ENCODE data around the gene LRRC27. TPM values are rescaled to one million over a fixed set of nuclear protein-coding genes. Genes with fewer than 3 reads are reported as not detected.
"Not testable (repeated sequence)": the region's sequence is repeated elsewhere in the genome, so short reads cannot be mapped to it uniquely, and the experiment has no call there.

The LRRC27 gene
- total RNA-seq, 1 experiment from 2014 or later: 3.8 TPM

- Histone ChIP-seq H3K36me3 (no peaks in the 10 kb centered on the region), H3K27me3 (replicated peaks) (no peaks in the 10 kb centered on the region), H3K9me3 (replicated peaks) (no peaks in the 10 kb centered on the region), H3K27ac (no peak overlapping the region), H3K4me1 (replicated peaks) (no peaks in the 10 kb centered on the region), H3K4me3 (no peak overlapping the region)
- no peak for DNase-seq (ENCODE audit: low read depth in 1 of 2, low spot score in 2 of 2)
Observed at GRCh38 chr10:132346806-132347205, 14.8 kb downstream of the LRRC27 start.

- Histone ChIP-seq H3K9me3 (replicated peaks) (no peaks in the 10 kb centered on the region), H3K4me3 (no peak overlapping the region), H3K27me3 (replicated peaks) (no peaks in the 10 kb centered on the region), H3K4me1 (replicated peaks) (no peaks in the 10 kb centered on the region), H3K27ac (no peak overlapping the region), H3K36me3 (no peaks in the 10 kb centered on the region)
- no peak for DNase-seq (ENCODE audit: low read depth in 1 of 2, low spot score in 2 of 2)
Observed at GRCh38 chr10:132347211-132347930, 15.4 kb downstream of the LRRC27 start.

DNA sequence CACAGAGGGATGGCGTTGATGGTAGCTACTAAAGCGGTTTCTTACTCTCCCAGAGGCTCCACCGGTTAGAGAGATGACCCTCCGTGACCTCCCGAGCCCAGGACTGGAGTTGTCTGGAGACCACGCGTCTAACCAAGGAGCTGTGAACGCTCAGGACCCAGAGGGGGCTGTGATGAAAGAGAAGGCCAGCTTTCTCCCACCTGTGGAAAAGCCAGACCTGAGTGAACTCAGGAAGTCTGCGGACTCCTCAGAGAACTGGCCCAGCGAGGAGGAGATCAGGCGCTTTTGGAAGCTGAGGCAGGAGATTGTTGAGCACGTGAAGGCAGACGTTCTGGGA lies 15.9 kb downstream of the LRRC27 start:
- Histone ChIP-seq H3K4me3 (no peak overlapping the region), H3K4me1 (replicated peaks) (no peaks in the 10 kb centered on the region), H3K36me3 (no peaks in the 10 kb centered on the region), H3K27ac (no peak overlapping the region), H3K27me3 (replicated peaks) (no peaks in the 10 kb centered on the region), H3K9me3 (replicated peaks) (no peaks in the 10 kb centered on the region)
- no peak for DNase-seq (ENCODE audit: low read depth in 1 of 2, low spot score in 2 of 2)

DNA sequence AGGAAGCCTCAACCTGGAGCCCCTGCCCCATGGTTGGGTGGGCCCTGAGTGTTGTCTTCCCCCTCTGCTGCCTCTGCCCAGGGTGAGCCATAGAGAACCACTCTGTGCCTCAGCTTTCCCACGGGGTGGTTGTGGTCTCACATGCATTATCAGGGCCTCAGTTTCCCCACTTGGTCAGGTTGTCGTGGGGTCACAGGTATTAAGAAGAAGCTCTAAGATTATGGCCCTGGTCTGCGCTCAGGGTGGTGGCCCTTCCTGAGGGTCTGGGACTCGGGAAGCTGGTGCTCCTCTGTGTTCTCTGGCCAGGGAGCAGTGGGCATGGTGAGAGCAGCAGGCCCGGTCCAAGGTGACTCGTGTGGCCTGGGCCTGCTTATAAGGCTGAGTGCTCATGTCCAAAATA lies 17.8 kb downstream of the LRRC27 start:
- H3K4me3 ChIP-seq: no peak overlapping the region
- H3K27me3 ChIP-seq (replicated peaks): no peaks in the 10 kb centered on the region
- H3K27ac ChIP-seq: no peak overlapping the region
- no peak for DNase-seq (ENCODE audit: low read depth in 1 of 2, low spot score in 2 of 2)
- H3K4me1 ChIP-seq (replicated peaks): no peaks in the 10 kb centered on the region
- no peaks in the 10 kb centered on the region for H3K9me3 ChIP-seq (replicated peaks)
- H3K36me3 ChIP-seq: no peaks in the 10 kb centered on the region

GRCh38 chr10:132350391-132350790 lies 18.4 kb downstream of the LRRC27 start:
- Histone ChIP-seq H3K4me1 (replicated peaks) (no peaks in the 10 kb centered on the region), H3K9me3 (replicated peaks) (no peaks in the 10 kb centered on the region), H3K27ac (no peak overlapping the region), H3K4me3 (no peak overlapping the region), H3K27me3 (replicated peaks) (no peaks in the 10 kb centered on the region), H3K36me3 (no peaks in the 10 kb centered on the region)
- DNase-seq (ENCODE audit: low read depth in 1 of 2, low spot score in 2 of 2): no peak

DNA sequence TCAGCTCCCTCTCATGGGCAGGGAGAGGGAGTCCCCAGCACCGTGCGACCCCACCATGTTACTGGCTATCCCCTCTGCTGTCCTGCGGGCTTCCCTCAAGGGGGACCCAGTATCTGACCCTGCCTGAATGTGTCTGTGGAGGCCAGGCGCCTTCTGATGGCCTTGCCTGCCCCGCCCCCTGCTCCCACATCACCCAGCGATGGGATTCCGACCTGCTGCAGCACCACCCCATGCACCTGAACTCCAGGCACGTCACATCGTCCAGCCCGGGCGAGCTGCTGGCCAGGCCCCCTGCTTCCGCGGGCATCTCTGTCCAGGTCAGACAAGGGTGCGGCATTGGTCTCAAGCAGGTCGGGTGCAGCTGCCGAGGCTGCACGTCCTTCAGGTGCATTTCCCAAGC lies 19.0 kb downstream of the LRRC27 start:
- H3K4me3 ChIP-seq: no peak overlapping the region
- no peaks in the 10 kb centered on the region for H3K9me3 ChIP-seq (replicated peaks)
- H3K27ac ChIP-seq: no peak overlapping the region
- no peaks in the 10 kb centered on the region for H3K36me3 ChIP-seq
- H3K27me3 ChIP-seq (replicated peaks): no peaks in the 10 kb centered on the region
- DNase-seq (ENCODE audit: low read depth in 1 of 2, low spot score in 2 of 2): no peak
- no peaks in the 10 kb centered on the region for H3K4me1 ChIP-seq (replicated peaks)

- Histone ChIP-seq H3K27ac (no peak overlapping the region), H3K4me3 (no peak overlapping the region), H3K27me3 (replicated peaks) (no peaks in the 10 kb centered on the region), H3K36me3 (no peaks in the 10 kb centered on the region), H3K9me3 (replicated peaks) (no peaks in the 10 kb centered on the region), H3K4me1 (replicated peaks) (no peaks in the 10 kb centered on the region)
- no peak for DNase-seq (ENCODE audit: low read depth in 1 of 2, low spot score in 2 of 2)
Observed at GRCh38 chr10:132351611-132352010, 19.6 kb downstream of the LRRC27 start.

DNA sequence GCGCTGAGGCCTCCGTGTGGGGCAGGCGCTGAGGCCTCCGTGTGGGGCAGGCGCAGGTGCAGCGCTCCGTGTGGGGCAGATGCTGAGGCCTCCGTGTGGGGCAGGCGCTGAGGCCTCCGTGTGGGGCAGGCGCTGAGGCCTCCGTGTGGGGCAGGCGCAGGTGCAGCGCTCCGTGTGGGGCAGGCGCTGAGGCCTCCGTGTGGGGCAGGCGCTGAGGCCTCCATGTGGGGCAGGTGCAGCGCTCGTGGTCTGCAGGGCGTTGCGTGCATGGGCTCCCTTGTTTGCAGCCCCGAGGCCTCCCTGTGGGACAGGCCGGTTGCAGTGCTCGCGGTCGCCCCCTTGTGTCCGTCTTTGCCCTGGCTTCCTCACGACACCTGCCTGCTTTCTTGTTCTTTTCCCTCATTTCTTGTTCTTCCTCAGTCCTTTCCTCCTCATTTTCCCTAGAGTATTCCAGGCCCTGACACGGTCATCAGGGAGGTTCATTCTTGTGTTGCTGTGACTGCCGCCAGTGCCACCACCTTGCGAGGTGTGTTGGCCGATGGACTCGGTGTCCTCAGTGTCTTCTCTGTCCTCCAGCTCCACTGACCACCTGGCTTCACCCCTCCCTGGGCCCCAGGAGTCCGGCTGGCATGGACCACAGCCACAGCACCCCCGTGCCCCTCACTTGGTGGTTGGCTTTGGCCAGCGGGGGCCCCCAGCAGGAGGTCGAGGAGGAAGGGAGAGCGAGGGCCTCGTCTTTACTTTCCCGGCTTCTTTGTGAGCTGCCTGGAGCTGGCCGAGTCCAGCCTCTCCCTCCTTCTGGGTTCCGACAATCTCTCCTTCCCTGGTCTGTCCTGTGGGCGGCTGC lies 20.7 kb downstream of the LRRC27 start:
- H3K4me3 ChIP-seq; H3K4me1 ChIP-seq (replicated peaks); H3K9me3 ChIP-seq (replicated peaks); H3K36me3 ChIP-seq; H3K27me3 ChIP-seq (replicated peaks); H3K27ac ChIP-seq: not testable (repeated sequence)
- peak in 1 of 2 experiments; percentile 42 for DNase-seq (ENCODE audit: low read depth in 1 of 2, low spot score in 2 of 2)

GRCh38 chr10:132353456-132354355 lies 21.7 kb downstream of the LRRC27 start:
- no peak for DNase-seq (ENCODE audit: low read depth in 1 of 2, low spot score in 2 of 2)
- H3K4me3 ChIP-seq: no peak overlapping the region
- H3K9me3 ChIP-seq (replicated peaks): no peaks in the 10 kb centered on the region
- H3K4me1 ChIP-seq (replicated peaks): no peaks in the 10 kb centered on the region
- H3K27ac ChIP-seq: no peak overlapping the region
- no peaks in the 10 kb centered on the region for H3K36me3 ChIP-seq
- H3K27me3 ChIP-seq (replicated peaks): no peaks in the 10 kb centered on the region

DNA sequence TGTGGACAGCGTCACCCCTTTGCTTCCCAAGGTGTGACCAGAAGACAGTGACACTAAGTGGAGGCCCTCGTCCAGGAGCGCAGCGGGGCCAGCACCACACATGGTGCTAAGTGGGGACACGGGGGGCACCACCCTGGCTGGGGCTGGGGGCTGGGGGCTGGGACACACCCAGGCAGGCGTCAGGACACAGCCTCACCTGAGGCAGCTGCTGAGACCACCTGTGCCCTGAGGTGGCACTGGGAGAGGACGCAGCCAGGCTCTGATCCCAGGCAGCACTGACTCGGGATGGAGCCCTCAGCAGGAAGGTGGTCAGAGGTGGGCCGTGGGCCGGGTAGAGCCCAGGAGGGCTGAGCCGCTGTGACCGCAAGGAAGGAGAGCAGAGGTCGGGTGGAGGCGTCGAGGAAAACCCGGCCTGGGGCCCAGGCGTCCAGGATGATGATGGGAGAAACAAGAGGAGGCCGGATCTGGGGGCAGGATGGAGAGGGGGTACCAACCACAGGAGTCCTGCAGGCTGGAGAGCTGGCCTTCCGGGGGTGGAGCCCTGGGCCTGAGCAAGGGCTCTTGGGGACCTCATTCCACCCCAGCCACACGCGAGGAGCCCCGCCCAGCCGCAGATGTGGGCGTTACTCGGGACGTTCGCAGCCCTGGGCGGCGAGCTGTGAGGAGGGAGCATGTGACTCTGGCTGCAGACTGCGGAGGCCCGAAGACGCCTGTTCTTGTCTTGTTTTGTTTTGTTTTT lies 22.5 kb downstream of the LRRC27 start:
- H3K9me3 ChIP-seq (replicated peaks): no peaks in the 10 kb centered on the region
- H3K36me3 ChIP-seq: no peaks in the 10 kb centered on the region
- H3K27ac ChIP-seq: no peak overlapping the region
- H3K4me1 ChIP-seq (replicated peaks): no peaks in the 10 kb centered on the region
- H3K4me3 ChIP-seq: no peak overlapping the region
- DNase-seq (ENCODE audit: low read depth in 1 of 2, low spot score in 2 of 2): no peak
- H3K27me3 ChIP-seq (replicated peaks): no peaks in the 10 kb centered on the region

DNA sequence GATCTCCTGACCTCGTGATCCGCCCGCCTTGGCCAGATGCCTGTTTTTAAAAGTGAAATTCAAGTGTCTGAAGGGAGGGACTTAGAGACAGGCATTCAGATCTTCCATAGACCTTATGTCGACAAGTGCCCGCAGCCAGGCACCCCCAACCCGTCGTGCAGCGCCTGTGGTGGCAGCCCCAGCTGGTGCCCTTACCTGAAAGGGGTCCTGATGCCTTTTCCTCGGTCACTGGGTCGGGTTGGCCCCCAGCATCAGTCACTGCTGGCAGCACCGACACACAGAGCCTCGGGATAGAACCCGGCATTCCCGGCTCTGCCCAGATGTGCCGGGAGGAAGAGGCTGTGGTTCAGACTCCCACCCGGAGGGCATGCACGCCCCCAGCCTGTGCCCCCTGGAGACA lies 23.3 kb downstream of the LRRC27 start:
- Histone ChIP-seq H3K4me1 (replicated peaks) (no peaks in the 10 kb centered on the region), H3K9me3 (replicated peaks) (no peaks in the 10 kb centered on the region), H3K4me3 (no peak overlapping the region), H3K36me3 (no peaks in the 10 kb centered on the region), H3K27ac (no peak overlapping the region), H3K27me3 (replicated peaks) (no peaks in the 10 kb centered on the region)
- DNase-seq (ENCODE audit: low read depth in 1 of 2, low spot score in 2 of 2): no peak

DNA sequence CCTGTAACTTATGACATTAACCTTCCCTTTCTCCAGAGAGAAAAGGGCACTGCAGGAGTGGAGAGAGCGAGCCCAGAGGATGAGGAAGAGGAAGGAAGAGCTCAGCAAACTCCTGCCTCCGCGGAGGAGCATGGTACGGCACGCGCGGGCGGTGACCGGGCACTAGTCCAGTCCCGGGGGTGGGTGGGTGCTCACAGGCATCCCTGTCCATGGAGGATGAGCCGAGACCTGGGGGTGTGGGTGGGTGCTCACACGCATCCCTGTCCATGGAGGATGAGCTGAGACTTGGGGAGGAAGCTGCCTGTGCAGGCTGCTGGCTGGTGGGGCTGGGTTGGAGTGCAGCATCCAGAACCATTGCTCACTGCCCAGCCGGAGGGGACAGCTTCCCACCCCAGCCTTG lies 23.8 kb downstream of the LRRC27 start:
- no peak overlapping the region for H3K4me3 ChIP-seq
- H3K9me3 ChIP-seq (replicated peaks): no peaks in the 10 kb centered on the region
- H3K4me1 ChIP-seq (replicated peaks): no peaks in the 10 kb centered on the region
- no peak overlapping the region for H3K27ac ChIP-seq
- H3K36me3 ChIP-seq: no peaks in the 10 kb centered on the region
- H3K27me3 ChIP-seq (replicated peaks): no peaks in the 10 kb centered on the region
- DNase-seq (ENCODE audit: low read depth in 1 of 2, low spot score in 2 of 2): no peak

- Histone ChIP-seq H3K4me1 (replicated peaks) (no peaks in the 10 kb centered on the region), H3K9me3 (replicated peaks) (no peaks in the 10 kb centered on the region), H3K4me3 (no peak overlapping the region), H3K27me3 (replicated peaks) (no peaks in the 10 kb centered on the region), H3K36me3 (no peaks in the 10 kb centered on the region), H3K27ac (no peak overlapping the region)
- DNase-seq (ENCODE audit: low read depth in 1 of 2, low spot score in 2 of 2): no peak
Observed at GRCh38 chr10:132356621-132357195, 24.7 kb downstream of the LRRC27 start.

All from SJSA1 (cell line).